GM18858 (cell line): ENCODE measurements around the gene VIPAS39.

Experiments
- ATAC-seq: cut with Tn5 transposase; IDR thresholded peaks from one replicate; pipeline ENCODE4 v1.9.1; 2021; ENCODE audit not compliant: unreplicated experiment

VIPAS39 gene

GRCh38 chr14:77406718-77407117, 50.7 kb downstream of the VIPAS39 start:
- ATAC-seq: no peak

GRCh38 chr14:77406086-77406485, 51.3 kb downstream of the VIPAS39 start:
- no peak for ATAC-seq

GRCh38 chr14:77403768-77404167, 53.6 kb downstream of the VIPAS39 start:
- no peak for ATAC-seq

GRCh38 chr14:77400216-77400615, 57.2 kb downstream of the VIPAS39 start:
- ATAC-seq: no peak

- no peak for ATAC-seq
These were observed 67.2 kb downstream of the VIPAS39 start for GRCh38 chr14:77390188-77390587.

GRCh38 chr14:77378701-77379100, 78.7 kb downstream of the VIPAS39 start:
- no peak for ATAC-seq

GRCh38 chr14:77377502-77377844, 79.9 kb downstream of the VIPAS39 start:
- no peak for ATAC-seq

GRCh38 chr14:77376771-77377501, 80.5 kb downstream of the VIPAS39 start, which contains the start of the genes SAMD15 and TMED8:
TSS of gene SAMD15 (plus strand) at chr14:77377379. CDS start at chr14:77377419, 40 bp downstream.
TSS of gene TMED8 (minus strand) at chr14:77377094. CDS start at chr14:77377053, 41 bp downstream.
- ATAC-seq: peak; percentile 59
